ENCODE data around the gene PRPF8.
"Not testable (repeated sequence)": the region's sequence is repeated elsewhere in the genome, so short reads cannot be mapped to it uniquely, and the experiment has no call there.

The PRPF8 gene

GRCh38 chr17:1716076-1716911, 31.6 kb upstream of the PRPF8 start:
- DNase-seq (ENCODE audit: low read depth in 2 of 2): peak; percentile 100

GRCh38 chr17:1715803-1716075, 31.1 kb upstream of the PRPF8 start:
- DNase-seq (ENCODE audit: low read depth in 2 of 2): no peak

- DNase-seq (ENCODE audit: low read depth in 2 of 2): no peak
Observed at GRCh38 chr17:1714980-1715802, 30.5 kb upstream of the PRPF8 start.

GRCh38 chr17:1714427-1714979, 29.8 kb upstream of the PRPF8 start:
- DNase-seq (ENCODE audit: low read depth in 2 of 2): no peak

GRCh38 chr17:1713878-1714426, 29.3 kb upstream of the PRPF8 start:
- DNase-seq (ENCODE audit: low read depth in 2 of 2): no peak

GRCh38 chr17:1713160-1713877, 28.7 kb upstream of the PRPF8 start:
- no peak for DNase-seq (ENCODE audit: low read depth in 2 of 2)

GRCh38 chr17:1712271-1712670, 27.6 kb upstream of the PRPF8 start:
- DNase-seq (ENCODE audit: low read depth in 2 of 2): no peak

- DNase-seq (ENCODE audit: low read depth in 2 of 2): no peak
Observed at GRCh38 chr17:1711804-1712203, 27.1 kb upstream of the PRPF8 start.

- no peak for DNase-seq (ENCODE audit: low read depth in 2 of 2)
Observed at GRCh38 chr17:1710807-1711553, 26.3 kb upstream of the PRPF8 start.

GRCh38 chr17:1709971-1710806, 25.5 kb upstream of the PRPF8 start, which contains the start of gene TLCD2:
Gene TLCD2 (minus strand): TSS chr17:1710377. CDS start chr17:1710242, 135 bp downstream.
- no peak for DNase-seq (ENCODE audit: low read depth in 2 of 2)

- DNase-seq (ENCODE audit: low read depth in 2 of 2): no peak
Observed at GRCh38 chr17:1709403-1709951, 24.8 kb upstream of the PRPF8 start.

GRCh38 chr17:1708791-1709346, 24.2 kb upstream of the PRPF8 start:
- DNase-seq (ENCODE audit: low read depth in 2 of 2): not testable (repeated sequence)

- DNase-seq (ENCODE audit: low read depth in 2 of 2): no peak
Observed at GRCh38 chr17:1707107-1707506, 22.4 kb upstream of the PRPF8 start.

- no peak for DNase-seq (ENCODE audit: low read depth in 2 of 2)
Observed at GRCh38 chr17:1705004-1705403, 20.3 kb upstream of the PRPF8 start.

- no peak for DNase-seq (ENCODE audit: low read depth in 2 of 2)
Observed at GRCh38 chr17:1703063-1703462, 18.4 kb upstream of the PRPF8 start.

- not testable (repeated sequence) for DNase-seq (ENCODE audit: low read depth in 2 of 2)
Observed at GRCh38 chr17:1699891-1700290, 15.2 kb upstream of the PRPF8 start.

GRCh38 chr17:1697681-1698080, 13.0 kb upstream of the PRPF8 start:
- no peak for DNase-seq (ENCODE audit: low read depth in 2 of 2)

- no peak for DNase-seq (ENCODE audit: low read depth in 2 of 2)
Observed at GRCh38 chr17:1695365-1695764, 10.7 kb upstream of the PRPF8 start.

- no peak for DNase-seq (ENCODE audit: low read depth in 2 of 2)
Observed at GRCh38 chr17:1693339-1693738, 8.7 kb upstream of the PRPF8 start.
